ENCODE data around the gene CCL24.
"Not testable (repeated sequence)": the region's sequence is repeated elsewhere in the genome, so short reads cannot be mapped to it uniquely, and the experiment has no call there.

CCL24 gene

DNA sequence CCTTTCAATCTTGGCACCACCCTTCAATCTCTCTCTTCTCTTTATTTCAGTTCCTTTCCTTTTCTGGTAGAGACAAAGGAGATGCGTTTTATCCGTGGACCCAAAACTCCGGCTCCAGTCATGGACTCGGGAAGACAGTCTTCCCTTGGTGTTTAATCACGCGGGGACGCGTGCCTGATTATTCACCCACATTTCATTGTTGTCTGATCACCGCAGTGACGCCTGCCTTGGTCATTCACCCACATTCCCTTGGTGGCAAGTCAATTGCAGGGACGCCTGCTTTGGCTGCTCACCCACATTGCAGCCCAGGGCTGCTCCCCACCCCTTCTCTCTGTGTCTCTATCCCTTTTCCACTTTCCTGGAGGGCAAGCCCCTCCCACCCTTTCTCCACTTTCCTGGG is 34.1 kb downstream of the CCL24 start:
- DNase-seq: not testable (repeated sequence)

DNA sequence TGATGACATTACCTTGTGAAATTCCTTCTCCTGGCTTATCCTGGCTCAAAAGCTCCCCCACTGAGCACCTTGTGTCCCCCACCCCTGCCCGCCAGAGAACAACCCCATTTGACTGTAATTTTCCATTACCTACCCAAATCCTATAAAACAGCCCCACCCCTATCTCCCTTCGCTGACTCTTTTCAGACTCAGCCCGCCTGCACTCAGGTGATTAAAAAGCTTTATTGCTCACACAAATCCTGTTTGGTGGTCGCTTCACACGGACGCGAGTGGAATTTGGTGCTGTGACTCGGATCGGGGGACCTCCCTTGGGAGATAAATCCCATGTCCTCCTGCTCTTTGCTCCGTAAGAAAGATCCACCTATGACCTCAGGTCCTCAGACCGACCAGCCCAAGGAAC is 34.6 kb downstream of the CCL24 start:
- DNase-seq: not testable (repeated sequence)

DNA sequence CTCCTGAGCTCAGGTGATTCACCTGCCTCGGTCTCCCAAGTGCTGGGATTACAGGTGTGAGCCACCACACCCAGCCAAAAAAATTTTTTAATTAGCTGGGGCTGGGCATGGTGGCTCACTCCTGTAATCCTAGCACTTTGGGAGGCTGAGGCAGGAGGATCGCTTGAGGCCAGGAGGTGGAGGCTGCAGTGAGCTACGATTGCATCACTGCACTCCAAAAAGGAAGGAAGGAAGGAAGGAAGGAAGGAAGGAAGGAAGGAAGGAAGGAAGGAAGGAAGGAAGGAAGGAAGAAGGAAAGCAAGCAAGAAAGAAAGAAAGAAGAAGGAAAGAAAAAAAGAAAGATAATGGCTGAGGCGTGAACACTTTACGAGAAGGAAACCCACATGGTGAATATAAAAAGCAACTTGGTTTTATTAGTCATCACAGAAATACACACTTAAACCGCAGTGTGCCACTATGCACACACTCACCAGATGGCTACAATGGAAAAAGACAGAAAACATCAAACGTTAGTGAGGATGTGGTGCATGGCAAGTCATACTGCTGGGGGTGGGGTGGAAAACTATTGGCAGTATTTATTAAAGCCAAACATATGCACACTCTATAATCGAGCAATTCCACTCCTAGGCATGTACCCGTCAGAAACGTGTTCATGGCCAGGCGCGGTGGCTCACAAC is 37.2 kb downstream of the CCL24 start:
- no peak for DNase-seq

DNA sequence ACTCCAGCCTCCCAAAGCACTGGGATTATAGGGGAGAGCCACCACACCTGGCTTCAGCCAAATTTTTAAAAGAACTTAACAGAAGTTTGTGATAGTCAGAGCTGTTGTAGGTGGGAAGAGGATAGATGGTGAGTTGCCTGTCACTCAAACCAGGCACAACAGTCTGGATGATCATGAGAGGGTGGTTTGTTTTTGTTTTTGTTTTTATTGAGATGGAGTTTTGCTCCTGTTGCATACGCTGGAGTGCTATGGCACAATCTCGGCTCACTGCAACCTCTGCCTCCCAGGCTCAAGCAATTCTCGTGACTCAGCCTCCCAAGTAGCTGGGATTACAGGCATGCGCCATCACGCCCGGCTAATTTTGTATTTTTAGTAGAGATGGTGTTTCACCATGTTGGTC is 39.6 kb downstream of the CCL24 start:
- not testable (repeated sequence) for DNase-seq

DNA sequence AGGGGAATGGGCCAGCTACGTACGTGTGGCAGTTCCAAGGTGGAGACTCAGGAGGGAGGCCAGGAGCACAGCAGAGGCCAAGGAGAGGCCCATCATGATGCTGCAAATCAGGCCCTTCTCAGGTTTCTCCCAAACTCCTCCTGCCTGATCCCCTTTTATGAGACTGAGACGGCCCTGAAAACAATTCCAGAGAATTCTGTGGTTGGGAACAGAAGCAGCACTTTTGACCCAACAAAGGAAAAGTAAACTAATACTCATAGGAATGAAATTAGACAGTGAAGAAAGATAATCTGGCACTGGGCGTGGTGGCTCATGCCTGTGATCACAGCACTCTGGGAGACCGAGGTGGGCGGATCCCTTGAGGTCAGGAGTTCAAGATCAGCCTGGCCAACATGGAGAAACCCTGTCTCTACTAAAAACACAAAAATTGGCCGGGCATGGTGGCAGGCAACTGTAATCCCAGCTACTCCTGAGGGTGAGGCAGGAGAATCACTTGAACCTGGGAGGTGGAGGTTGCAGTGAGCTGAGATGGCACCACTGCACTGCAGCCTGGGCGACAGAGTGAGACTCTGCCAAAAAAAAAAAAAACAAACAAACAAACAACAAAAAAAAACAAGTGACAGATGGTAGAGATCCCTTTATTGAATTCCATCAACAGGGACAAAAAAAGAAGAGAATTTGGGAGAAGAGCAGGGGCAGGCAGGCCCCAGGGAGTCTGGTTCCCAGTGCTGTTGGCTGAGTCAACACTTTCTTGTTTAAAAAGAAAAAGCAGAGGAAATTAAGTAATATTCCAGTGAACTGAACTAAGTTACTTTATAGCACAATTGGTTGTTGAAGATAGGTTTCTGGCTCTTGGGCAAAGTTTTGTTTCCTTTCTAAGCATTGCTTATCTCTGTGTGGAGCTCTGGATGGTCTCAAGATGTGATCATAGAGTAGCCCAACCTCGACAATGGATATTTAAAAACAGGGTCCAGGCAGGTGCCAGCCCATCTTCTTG is 41.2 kb downstream of the CCL24 start, which contains the start of gene CCL26:
CCL26 (minus strand) TSS at position 131 of the 997 bp plus-strand sequence; CDS start at position 96, 35 bp downstream.
- DNase-seq: no peak

DNA sequence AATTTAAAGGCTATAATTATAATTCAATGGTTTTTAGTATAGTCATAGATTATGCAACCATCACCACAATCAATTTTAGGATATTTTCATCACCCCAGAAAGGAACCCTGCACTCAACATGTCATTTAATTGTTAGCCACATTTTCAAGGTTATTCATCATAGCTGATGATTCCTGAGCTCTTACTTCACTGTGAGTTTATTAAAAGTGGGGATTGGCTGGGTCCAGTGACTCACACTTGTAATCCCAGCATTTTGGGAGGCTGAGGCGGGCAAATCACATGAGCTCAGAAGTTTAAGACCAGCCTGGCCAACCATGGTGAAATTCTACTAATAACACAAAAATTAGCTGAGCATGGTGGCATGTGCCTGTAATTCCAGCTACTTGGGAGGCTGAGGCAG is 42.4 kb downstream of the CCL24 start:
- no peak for DNase-seq

DNA sequence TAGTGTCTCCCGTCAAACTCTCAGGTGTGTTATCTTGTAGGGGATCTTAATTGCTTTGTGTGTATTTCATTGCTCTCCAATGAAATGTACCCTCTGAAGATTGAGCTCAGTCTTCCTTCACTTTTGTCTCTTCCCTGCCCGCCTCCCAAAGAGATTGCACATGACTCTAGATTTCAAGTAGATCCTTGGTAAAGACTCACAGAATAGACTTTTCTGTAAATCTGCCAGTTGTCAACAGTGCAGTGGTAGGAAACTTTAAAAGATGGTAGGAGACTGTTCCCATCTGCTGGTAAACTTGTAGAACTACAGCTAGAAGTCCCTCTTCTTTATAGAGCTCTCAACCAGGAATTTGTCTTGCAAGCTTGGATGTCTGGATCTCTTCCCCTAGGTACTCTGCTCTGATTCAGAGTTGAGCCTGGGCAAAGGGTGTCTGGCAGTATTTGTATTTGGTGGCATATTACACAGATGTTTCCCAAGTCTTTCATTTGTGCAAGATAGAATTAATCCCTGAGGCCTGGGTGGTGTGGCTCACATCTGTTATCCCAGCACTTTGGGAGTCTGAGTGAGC is 51.2 kb downstream of the CCL24 start:
- peak; percentile 60 to 71 for DNase-seq

DNA sequence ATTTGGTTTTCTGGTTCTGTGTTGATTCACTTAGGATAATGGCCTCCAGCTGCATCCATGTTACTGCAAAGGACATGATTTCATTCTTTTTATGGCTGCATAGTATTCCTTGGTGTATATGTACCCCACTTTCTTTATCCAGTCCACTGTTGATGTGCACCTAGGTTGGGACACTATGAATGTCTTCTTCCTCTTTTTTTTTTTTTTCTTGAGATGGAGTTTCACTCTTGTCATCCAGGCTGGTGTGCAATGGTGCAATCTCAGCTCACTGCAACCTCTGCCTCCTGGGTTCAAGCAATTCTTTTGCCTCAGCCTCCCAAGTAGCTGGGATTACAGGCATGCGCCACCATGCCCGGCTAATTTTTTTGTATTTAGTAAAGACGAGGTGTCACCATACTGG is 51.8 kb downstream of the CCL24 start:
- DNase-seq: peak; percentile 4 to 11

All from AML-193 (cell line).